ENCODE measurements around the gene C6orf47.

Gene C6orf47

DNA sequence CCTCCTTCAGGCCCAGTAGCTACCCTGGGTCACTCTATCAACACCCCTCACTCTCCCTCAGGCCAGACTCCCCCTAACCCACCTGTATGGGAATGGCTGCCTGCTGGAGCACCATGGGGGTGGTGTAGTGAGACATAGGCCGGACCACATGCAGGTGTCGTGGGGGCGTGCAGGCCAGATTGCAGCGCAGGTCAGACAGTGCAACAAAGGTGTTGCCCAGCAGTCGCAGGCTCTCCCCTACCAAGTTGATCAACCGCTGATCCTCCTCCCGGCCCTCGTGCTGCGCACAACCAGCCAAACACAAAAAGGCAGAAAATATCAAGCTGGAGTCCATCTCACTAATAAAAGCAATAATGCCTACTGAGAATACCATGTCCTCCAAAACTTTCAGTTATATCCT lies 15.3 kb downstream of the C6orf47 start:
- H3K27me3 ChIP-seq (ENCODE audit: control insufficient read depth, insufficient read depth, low read length, poor library complexity, severe bottlenecking) = no peaks in the 10 kb centered on the region
- peaks cover 78% of the 10 kb centered on the region for H3K36me3 ChIP-seq (ENCODE audit: control insufficient read depth, insufficient read depth, low read length)
- no peak overlapping the region for H3K27ac ChIP-seq (ENCODE audit: insufficient read depth, low read depth, low read length, poor library complexity, severe bottlenecking)
- H3K4me1 ChIP-seq (ENCODE audit: control insufficient read depth, insufficient read depth, low read length) = no peaks in the 10 kb centered on the region
- H3K9me3 ChIP-seq (ENCODE audit: control insufficient read depth, low read length) = no peaks in the 10 kb centered on the region
- WGBS, 2 experiments = 97 to 98% methylated on average over 9 of the region's 9 CpGs
- H3K4me3 ChIP-seq (ENCODE audit: insufficient read depth, low read depth, low read length) = no peak overlapping the region

- H3K27ac ChIP-seq (ENCODE audit: insufficient read depth, low read depth, low read length, poor library complexity, severe bottlenecking) = no peak overlapping the region
- no peak overlapping the region for H3K4me3 ChIP-seq (ENCODE audit: insufficient read depth, low read depth, low read length)
- 96% methylated on average over 17 of the region's 17 CpGs for WGBS, 2 experiments
- H3K36me3 ChIP-seq (ENCODE audit: control insufficient read depth, insufficient read depth, low read length) = peaks cover 72% of the 10 kb centered on the region
- H3K9me3 ChIP-seq (ENCODE audit: control insufficient read depth, low read length) = no peaks in the 10 kb centered on the region
- H3K27me3 ChIP-seq (ENCODE audit: control insufficient read depth, insufficient read depth, low read length, poor library complexity, severe bottlenecking) = no peaks in the 10 kb centered on the region
- no peaks in the 10 kb centered on the region for H3K4me1 ChIP-seq (ENCODE audit: control insufficient read depth, insufficient read depth, low read length)
These were observed 16.6 kb downstream of the C6orf47 start for GRCh38 chr6:31643818-31644454.

GRCh38 chr6:31642798-31643570 lies 17.6 kb downstream of the C6orf47 start:
- Histone ChIP-seq H3K9me3 (ENCODE audit: control insufficient read depth, low read length) (no peaks in the 10 kb centered on the region), H3K4me3 (ENCODE audit: insufficient read depth, low read depth, low read length) (no peak overlapping the region), H3K4me1 (ENCODE audit: control insufficient read depth, insufficient read depth, low read length) (no peaks in the 10 kb centered on the region), H3K36me3 (ENCODE audit: control insufficient read depth, insufficient read depth, low read length) (peaks cover 62% of the 10 kb centered on the region), H3K27ac (ENCODE audit: insufficient read depth, low read depth, low read length, poor library complexity, severe bottlenecking) (no peak overlapping the region), H3K27me3 (ENCODE audit: control insufficient read depth, insufficient read depth, low read length, poor library complexity, severe bottlenecking) (no peaks in the 10 kb centered on the region)
- 93 to 96% methylated on average over 6 of the region's 6 CpGs for WGBS, 2 experiments

DNA sequence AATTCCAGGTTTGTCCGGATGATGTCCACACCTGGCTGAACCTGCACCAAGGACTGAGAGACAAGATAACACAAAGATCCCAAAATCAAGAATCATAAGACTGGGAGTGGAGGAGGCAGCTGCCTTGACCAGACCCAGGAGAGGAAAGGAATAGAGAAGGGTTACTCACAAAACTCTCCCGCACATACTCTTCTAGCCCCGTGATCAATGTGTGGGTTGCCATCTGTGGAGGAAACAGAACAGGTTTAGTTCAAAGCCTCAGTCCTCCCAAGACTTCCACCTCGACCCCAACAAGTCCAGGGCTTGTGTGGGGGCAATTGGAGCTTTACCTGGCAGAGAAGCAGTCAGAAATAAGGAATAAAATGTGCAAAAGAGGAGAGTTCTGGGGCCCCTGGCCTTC lies 19.2 kb downstream of the C6orf47 start:
- Histone ChIP-seq H3K36me3 (ENCODE audit: control insufficient read depth, insufficient read depth, low read length) (peaks cover 60% of the 10 kb centered on the region), H3K4me3 (ENCODE audit: insufficient read depth, low read depth, low read length) (no peak overlapping the region), H3K9me3 (ENCODE audit: control insufficient read depth, low read length) (no peaks in the 10 kb centered on the region), H3K27me3 (ENCODE audit: control insufficient read depth, insufficient read depth, low read length, poor library complexity, severe bottlenecking) (no peaks in the 10 kb centered on the region), H3K27ac (ENCODE audit: insufficient read depth, low read depth, low read length, poor library complexity, severe bottlenecking) (no peak overlapping the region), H3K4me1 (ENCODE audit: control insufficient read depth, insufficient read depth, low read length) (no peaks in the 10 kb centered on the region)
- 96 to 97% methylated on average over 4 of the region's 4 CpGs for WGBS, 2 experiments

- Histone ChIP-seq H3K9me3 (ENCODE audit: control insufficient read depth, low read length) (no peaks in the 10 kb centered on the region), H3K4me3 (ENCODE audit: insufficient read depth, low read depth, low read length) (no peak overlapping the region), H3K27ac (ENCODE audit: insufficient read depth, low read depth, low read length, poor library complexity, severe bottlenecking) (no peak overlapping the region), H3K36me3 (ENCODE audit: control insufficient read depth, insufficient read depth, low read length) (peaks cover 64% of the 10 kb centered on the region), H3K4me1 (ENCODE audit: control insufficient read depth, insufficient read depth, low read length) (no peaks in the 10 kb centered on the region), H3K27me3 (ENCODE audit: control insufficient read depth, insufficient read depth, low read length, poor library complexity, severe bottlenecking) (no peaks in the 10 kb centered on the region)
- WGBS, 2 experiments = 98% methylated on average over 4 to 6 of the region's 6 CpGs
These were observed 20.0 kb downstream of the C6orf47 start for GRCh38 chr6:31640612-31641011.

GRCh38 chr6:31639449-31639861 lies 21.1 kb downstream of the C6orf47 start:
- Histone ChIP-seq H3K27ac (ENCODE audit: insufficient read depth, low read depth, low read length, poor library complexity, severe bottlenecking) (no peak overlapping the region), H3K27me3 (ENCODE audit: control insufficient read depth, insufficient read depth, low read length, poor library complexity, severe bottlenecking) (no peaks in the 10 kb centered on the region), H3K36me3 (ENCODE audit: control insufficient read depth, insufficient read depth, low read length) (peaks cover 66% of the 10 kb centered on the region), H3K9me3 (ENCODE audit: control insufficient read depth, low read length) (no peaks in the 10 kb centered on the region), H3K4me3 (ENCODE audit: insufficient read depth, low read depth, low read length) (no peak overlapping the region), H3K4me1 (ENCODE audit: control insufficient read depth, insufficient read depth, low read length) (no peaks in the 10 kb centered on the region)
- 94 to 96% methylated on average over 10 of the region's 10 CpGs for WGBS, 2 experiments

GRCh38 chr6:31639043-31639442 lies 21.5 kb downstream of the C6orf47 start:
- WGBS, 2 experiments = 92 to 95% methylated on average over 9 of the region's 9 CpGs
- no peaks in the 10 kb centered on the region for H3K9me3 ChIP-seq (ENCODE audit: control insufficient read depth, low read length)
- H3K4me1 ChIP-seq (ENCODE audit: control insufficient read depth, insufficient read depth, low read length) = no peaks in the 10 kb centered on the region
- no peak overlapping the region for H3K4me3 ChIP-seq (ENCODE audit: insufficient read depth, low read depth, low read length)
- no peaks in the 10 kb centered on the region for H3K27me3 ChIP-seq (ENCODE audit: control insufficient read depth, insufficient read depth, low read length, poor library complexity, severe bottlenecking)
- peaks cover 66% of the 10 kb centered on the region for H3K36me3 ChIP-seq (ENCODE audit: control insufficient read depth, insufficient read depth, low read length)
- H3K27ac ChIP-seq (ENCODE audit: insufficient read depth, low read depth, low read length, poor library complexity, severe bottlenecking) = peak overlapping the region; percentile 36

DNA sequence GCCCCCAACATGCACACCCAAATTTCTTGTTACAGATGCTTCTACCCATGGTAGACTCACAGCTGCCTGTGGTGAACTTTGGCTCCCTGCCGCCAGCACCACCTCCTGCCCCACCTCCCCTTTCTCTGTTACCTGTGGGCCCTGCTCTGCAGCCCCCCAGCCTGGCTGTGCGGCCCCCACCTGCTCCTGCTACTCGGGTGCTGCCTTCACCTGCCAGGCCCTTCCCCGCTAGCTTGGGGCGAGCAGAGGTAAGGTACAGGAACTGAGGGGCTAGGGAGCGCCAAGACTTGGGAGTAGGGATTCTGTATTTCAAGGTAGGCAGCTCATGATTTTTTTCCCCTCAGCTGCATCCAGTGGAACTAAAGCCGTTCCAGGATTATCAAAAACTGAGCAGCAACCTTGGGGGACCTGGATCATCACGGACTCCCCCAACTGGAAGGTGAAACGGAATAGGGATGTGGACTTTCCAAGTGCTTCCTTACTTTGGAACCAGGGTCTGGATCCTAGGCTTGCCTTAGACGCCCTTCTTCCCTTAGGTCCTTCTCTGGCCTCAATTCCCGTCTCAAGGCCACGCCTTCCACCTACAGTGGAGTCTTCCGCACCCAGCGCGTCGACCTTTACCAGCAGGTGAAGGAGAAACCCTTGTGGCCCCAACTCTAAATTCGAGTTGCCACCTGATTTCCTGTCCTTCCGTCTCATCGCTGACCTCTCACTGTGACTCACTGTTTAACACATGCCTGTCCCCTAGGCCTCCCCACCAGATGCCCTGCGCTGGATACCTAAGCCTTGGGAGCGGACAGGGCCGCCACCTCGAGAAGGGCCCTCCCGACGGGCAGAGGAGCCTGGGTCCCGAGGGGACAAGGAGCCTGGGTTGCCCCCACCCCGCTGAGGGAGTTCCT lies 23.6 kb downstream of the C6orf47 start:
- peaks cover 72% of the 10 kb centered on the region for H3K36me3 ChIP-seq (ENCODE audit: control insufficient read depth, insufficient read depth, low read length)
- 90% methylated on average over 27 of the region's 27 CpGs for WGBS, 2 experiments
- H3K4me1 ChIP-seq (ENCODE audit: control insufficient read depth, insufficient read depth, low read length) = no peaks in the 10 kb centered on the region

DNA sequence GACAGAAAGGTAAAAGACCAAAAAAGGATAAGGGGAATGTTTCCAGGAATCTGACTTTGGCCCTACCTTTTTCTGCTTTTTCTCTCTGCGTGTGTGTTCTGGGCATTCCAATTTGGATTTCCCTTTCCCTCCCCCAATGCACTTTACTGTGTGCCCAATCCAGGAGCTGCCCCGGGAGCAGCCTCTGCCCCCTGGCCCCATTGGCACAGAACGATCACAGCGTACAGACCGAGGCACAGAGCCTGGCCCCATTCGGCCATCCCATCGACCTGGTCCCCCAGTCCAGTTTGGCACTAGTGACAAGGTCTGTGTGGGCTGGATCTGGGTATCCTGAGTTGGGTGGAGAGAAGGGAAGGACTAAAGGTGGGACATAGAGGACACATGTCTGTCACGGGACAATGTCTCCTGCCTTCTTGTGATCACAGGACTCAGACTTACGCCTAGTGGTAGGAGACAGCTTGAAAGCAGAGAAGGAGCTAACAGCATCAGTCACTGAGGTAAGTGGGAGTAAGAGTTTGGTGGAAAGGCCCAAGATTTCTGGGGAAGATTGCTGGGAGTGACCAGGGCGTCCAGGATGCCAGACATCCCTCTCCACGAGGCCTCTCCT lies 25.5 kb downstream of the C6orf47 start:
- Histone ChIP-seq H3K4me3 (ENCODE audit: insufficient read depth, low read depth, low read length) (no peak overlapping the region), H3K27me3 (ENCODE audit: control insufficient read depth, insufficient read depth, low read length, poor library complexity, severe bottlenecking) (no peaks in the 10 kb centered on the region), H3K9me3 (ENCODE audit: control insufficient read depth, low read length) (no peaks in the 10 kb centered on the region), H3K27ac (ENCODE audit: insufficient read depth, low read depth, low read length, poor library complexity, severe bottlenecking) (no peak overlapping the region), H3K36me3 (ENCODE audit: control insufficient read depth, insufficient read depth, low read length) (peaks cover 72% of the 10 kb centered on the region), H3K4me1 (ENCODE audit: control insufficient read depth, insufficient read depth, low read length) (no peaks in the 10 kb centered on the region)
- WGBS, 2 experiments = 90 to 91% methylated on average over 11 of the region's 11 CpGs

More for the DNA sequence above, 23.6 kb downstream of the C6orf47 start:
- H3K27me3 ChIP-seq (ENCODE audit: control insufficient read depth, insufficient read depth, low read length, poor library complexity, severe bottlenecking) = no peaks in the 10 kb centered on the region
- no peaks in the 10 kb centered on the region for H3K9me3 ChIP-seq (ENCODE audit: control insufficient read depth, low read length)
- no peak overlapping the region for H3K4me3 ChIP-seq (ENCODE audit: insufficient read depth, low read depth, low read length)
- peak overlapping the region; percentile 16 for H3K27ac ChIP-seq (ENCODE audit: insufficient read depth, low read depth, low read length, poor library complexity, severe bottlenecking)
